BJ (cell line): ENCODE measurements around the gene MTCH1. TPM values are rescaled to one million over a fixed set of nuclear protein-coding genes. Genes with fewer than 3 reads are reported as not detected.
"Not testable (repeated sequence)": the region's sequence is repeated elsewhere in the genome, so short reads cannot be mapped to it uniquely, and the experiment has no call there.

ENCODE experiments used
- CTCF ChIA-PET: fragments of 350-600 bp; formaldehyde crosslinking; extraction: SDS; loops from one replicate; lab custom pipeline; 2021; ENCODE audit warnings: antibody characterized with exemption, inconsistent platforms; lab: Yijun Ruan, JAX
- POLR2A ChIA-PET: fragments of 300-600 bp; sonication (Branson Sonifier 250); formaldehyde crosslinking; extraction: SDS; loops from one replicate; lab custom pipeline; 2021; ENCODE audit warnings: antibody characterized with exemption; lab: Charles Lee
- DNase-seq: peaks from one replicate; pipeline ENCODE4 v3.0.0-alpha.2; 2011; ENCODE audit warnings: low read depth
- H3K27me3 ChIP-seq: 2 replicates; pipeline ENCODE4 v1.6.0; 2011; ENCODE audit warnings: low read length; ENCODE audit not compliant: control insufficient read depth, insufficient read depth
- H3K36me3 ChIP-seq: 2 replicates; pipeline ENCODE4 v1.5.1; 2011; ENCODE audit warnings: low read length; ENCODE audit not compliant: control insufficient read depth, insufficient read depth
- H3K4me3 ChIP-seq: 2 replicates; pipeline ENCODE4 v1.5.1; 2011; ENCODE audit warnings: low read depth, mild to moderate bottlenecking, control low read depth, low read length
- polyA plus RNA-seq: library from polyadenylated mRNA; depleted of rRNA; stranded (reverse); fragments of >200 nt; gene quantifications from 2 replicates; pipeline ENCODE4 v1.2.3, GENCODE V29; 2011
- TF ChIP-seq, protein P1 (sequence below): IDR thresholded peaks from 2 replicates; pipeline ENCODE4 v1.5.1; 2011; ENCODE audit warnings: low read depth, mild to moderate bottlenecking, control low read depth, inconsistent platforms, low read length, moderate library complexity; ENCODE audit not compliant: insufficient read depth

The MTCH1 gene
- polyA plus RNA-seq, 1 experiment = 207 TPM

DNA sequence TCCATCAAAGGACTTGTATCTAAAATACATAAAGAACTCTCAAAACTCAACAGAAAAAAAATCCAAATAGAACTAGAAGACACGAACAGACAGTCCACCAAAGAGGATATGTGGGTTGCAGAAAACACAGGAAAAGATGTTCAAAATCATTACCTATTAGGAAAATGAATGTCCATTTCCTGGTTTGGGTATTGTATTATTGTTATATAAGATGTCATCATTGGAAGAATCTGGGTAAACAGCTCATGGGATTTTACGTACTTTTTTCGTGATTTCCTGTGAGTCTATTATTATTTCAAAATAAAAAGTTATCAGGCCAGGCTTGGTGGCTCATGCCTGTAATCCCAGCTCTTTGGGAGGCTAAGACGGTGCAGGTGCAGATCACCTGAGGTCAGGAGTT lies 40.7 kb downstream of the MTCH1 start:
- CTCF ChIA-PET = no interaction called here
- Histone ChIP-seq H3K4me3 (no peak overlapping the region), H3K27me3 (peaks cover 3% of the 10 kb centered on the region), H3K36me3 (no peaks in the 10 kb centered on the region)
- POLR2A ChIA-PET = no interaction called here
- no peak for DNase-seq
- TF ChIP-seq, protein P1, sequence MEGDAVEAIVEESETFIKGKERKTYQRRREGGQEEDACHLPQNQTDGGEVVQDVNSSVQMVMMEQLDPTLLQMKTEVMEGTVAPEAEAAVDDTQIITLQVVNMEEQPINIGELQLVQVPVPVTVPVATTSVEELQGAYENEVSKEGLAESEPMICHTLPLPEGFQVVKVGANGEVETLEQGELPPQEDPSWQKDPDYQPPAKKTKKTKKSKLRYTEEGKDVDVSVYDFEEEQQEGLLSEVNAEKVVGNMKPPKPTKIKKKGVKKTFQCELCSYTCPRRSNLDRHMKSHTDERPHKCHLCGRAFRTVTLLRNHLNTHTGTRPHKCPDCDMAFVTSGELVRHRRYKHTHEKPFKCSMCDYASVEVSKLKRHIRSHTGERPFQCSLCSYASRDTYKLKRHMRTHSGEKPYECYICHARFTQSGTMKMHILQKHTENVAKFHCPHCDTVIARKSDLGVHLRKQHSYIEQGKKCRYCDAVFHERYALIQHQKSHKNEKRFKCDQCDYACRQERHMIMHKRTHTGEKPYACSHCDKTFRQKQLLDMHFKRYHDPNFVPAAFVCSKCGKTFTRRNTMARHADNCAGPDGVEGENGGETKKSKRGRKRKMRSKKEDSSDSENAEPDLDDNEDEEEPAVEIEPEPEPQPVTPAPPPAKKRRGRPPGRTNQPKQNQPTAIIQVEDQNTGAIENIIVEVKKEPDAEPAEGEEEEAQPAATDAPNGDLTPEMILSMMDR = no peak

DNA sequence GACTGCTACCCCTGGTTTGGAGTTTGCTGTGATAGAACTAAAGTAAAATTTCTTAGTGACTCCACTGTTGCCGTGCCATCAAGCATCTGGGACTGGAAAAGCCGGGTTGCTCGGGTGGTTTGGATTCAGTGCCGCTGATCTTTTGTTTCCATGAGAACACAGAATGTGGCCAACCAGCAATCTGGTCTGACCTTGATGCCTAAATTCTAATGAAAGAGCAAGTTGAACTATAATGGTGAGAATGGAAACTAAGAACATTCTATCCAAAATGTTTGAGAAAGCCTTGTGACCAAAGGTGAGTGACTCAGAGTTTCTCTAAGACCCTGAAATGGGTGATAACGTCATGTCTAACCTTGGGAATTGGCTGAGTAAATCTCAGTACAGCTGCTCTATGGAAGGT lies 41.3 kb downstream of the MTCH1 start:
- DNase-seq = no peak
- H3K36me3 ChIP-seq = no peaks in the 10 kb centered on the region
- peaks cover 3% of the 10 kb centered on the region for H3K27me3 ChIP-seq
- POLR2A ChIA-PET = no interaction called here
- CTCF ChIA-PET = no interaction called here
- TF ChIP-seq, protein P1 = no peak
- no peak overlapping the region for H3K4me3 ChIP-seq

DNA sequence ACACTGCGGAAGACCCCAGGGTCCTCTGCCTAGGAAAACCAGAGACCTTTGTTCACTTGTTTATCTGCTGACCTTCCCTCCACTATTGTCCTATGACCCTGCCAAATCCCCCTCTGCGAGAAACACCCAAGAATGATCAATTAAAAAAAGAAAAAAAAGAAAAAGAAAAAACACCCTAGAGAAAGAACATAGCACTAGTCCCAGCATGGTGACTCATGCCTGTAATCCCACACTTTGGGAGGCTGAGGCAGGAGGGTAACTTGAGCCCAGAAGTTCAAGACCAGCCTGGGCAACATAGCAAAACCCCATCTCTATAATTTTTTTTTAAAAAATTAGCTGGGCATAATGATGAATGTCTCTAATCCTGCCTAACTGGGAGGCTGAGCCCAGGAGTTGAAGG lies 43.7 kb downstream of the MTCH1 start:
- CTCF ChIA-PET, H3K27me3 ChIP-seq, H3K4me3 ChIP-seq: not testable (repeated sequence)

DNA sequence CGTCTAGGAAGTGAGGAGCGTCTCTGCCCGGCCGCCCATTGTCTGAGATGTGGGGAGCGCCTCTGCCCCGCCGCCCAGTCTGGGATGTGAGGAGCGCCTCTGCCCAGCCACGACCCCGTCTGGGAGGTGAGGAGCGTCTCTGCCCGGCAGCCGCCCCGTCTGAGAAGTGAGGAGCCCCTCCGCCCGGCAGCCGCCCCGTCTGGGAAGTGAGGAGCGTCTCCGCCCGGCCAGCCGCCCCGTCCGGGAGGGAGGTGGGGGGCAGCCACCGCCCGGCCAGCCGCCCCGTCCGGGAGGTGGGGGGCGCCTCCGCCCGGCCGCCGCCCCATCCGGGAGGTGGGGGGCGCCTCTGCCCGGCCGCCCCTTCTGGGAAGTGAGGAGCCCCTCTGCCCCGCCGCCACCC lies 44.4 kb downstream of the MTCH1 start:
- POLR2A ChIA-PET, H3K4me3 ChIP-seq, H3K27me3 ChIP-seq, DNase-seq, H3K36me3 ChIP-seq: not testable (repeated sequence)
- CTCF ChIA-PET = interaction anchor here (0.6 kb wide), 1 partner anchor 121 kb away, joined by 3 read pairs; no protein-coding TSS in a partner anchor

More for the DNA sequence above, 43.7 kb downstream of the MTCH1 start:
- DNase-seq, POLR2A ChIA-PET, H3K36me3 ChIP-seq: not testable (repeated sequence)

DNA sequence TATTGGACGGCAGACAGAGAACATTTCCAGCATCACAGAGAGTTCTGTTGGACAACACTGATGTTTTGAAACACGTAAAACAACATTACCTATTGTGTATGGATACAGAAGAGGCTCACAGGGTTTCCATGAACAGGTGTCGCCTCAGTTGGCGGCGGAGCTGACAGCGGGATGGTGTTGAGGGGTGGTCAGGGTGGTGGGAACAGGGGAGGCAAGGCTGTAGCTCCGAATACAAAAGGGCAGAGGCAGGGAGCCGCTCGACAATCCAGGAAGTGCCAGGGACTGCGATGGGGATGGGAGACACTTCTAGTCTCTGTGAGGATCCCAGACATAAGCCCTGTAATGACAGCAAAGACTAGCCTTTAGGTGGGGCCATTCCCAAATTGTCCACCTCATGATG lies 46.0 kb downstream of the MTCH1 start:
- TF ChIP-seq, protein P1 = no peak
- no peak for DNase-seq
- POLR2A ChIA-PET = no interaction called here
- CTCF ChIA-PET = interaction anchor here (1.0 to 1.5 kb wide), 3 partner anchors 9 to 18 kb away, joined by 3 to 4 read pairs (median 3); no protein-coding TSS in a partner anchor
- no peak overlapping the region for H3K4me3 ChIP-seq
- peaks cover 3% of the 10 kb centered on the region for H3K27me3 ChIP-seq
- H3K36me3 ChIP-seq = no peaks in the 10 kb centered on the region

DNA sequence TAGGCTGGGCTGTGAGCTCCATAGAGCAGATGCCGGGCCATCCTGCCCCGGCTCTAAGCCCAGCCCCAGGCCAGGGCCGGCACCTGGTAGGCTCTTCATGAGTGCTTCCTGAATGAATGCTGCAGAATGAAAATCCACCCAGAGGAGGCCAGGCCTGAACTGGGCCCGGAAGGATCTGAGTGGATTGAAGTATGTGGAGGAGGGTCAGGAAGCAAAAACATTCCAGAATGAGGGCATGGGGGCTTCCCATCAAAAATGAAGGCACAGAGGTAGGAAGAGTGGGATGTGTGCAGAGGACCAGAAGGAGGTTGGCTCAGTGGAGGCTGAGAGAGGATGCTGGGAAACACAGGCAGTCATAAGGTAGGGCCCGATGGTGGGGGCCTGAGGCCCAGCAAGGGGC lies 47.0 kb downstream of the MTCH1 start:
- not testable (repeated sequence) for H3K36me3 ChIP-seq, DNase-seq, H3K27me3 ChIP-seq, H3K4me3 ChIP-seq
- POLR2A ChIA-PET = interaction anchor here (0.6 kb wide), 1 partner anchor 47 kb away, joined by 3 read pairs; the partner anchor contains the start of gene MTCH1
- CTCF ChIA-PET = interaction anchor here (0.7 to 1.5 kb wide), 2 partner anchors 19 to 79 kb away, joined by 3 read pairs; no protein-coding TSS in a partner anchor

DNA sequence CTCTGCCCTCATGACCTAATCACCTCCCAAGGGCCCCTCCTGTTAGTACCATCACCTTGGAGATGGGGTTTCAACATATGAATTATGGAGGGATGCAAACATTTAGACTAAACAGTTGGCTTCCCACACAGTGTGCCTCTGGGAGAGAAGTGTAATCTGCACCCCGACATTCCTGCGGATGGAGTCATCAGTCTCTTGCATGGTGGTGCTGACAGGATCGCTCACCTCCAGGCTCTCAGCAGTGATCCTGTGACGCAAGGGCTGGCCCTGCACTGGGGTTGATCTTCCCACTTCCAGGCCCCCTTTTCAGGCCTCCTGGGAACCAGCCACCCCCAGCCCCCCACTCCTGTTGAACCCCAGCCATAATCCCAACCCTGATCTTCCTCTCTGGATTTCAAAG lies 47.5 kb downstream of the MTCH1 start:
- H3K27me3 ChIP-seq = no peaks in the 10 kb centered on the region; the same call in 1 of the 2 replicates
- DNase-seq = no peak
- H3K36me3 ChIP-seq = no peaks in the 10 kb centered on the region
- H3K4me3 ChIP-seq = no peak overlapping the region
- ChIA-PET CTCF (interaction anchor here (0.7 kb wide), 1 partner anchor 80 kb away, joined by 3 read pairs; no protein-coding TSS in a partner anchor), POLR2A (no interaction called here)
- TF ChIP-seq, protein P1 = no peak
